ENCODE data around the gene ADK. TPM values are rescaled to one million over a fixed set of nuclear protein-coding genes. Genes with fewer than 3 reads are reported as not detected.

ADK gene
- total RNA-seq (2014; rRNA removed; shearing (Covaris generic)), result 20.2 and 26.4 TPM in 2 replicates
- 31.1 and 39.0 TPM in 2 replicates for total RNA-seq (2022)
- Bru-seq, nascent RNA, result percentile 80 among the genes with signal in this experiment
- percentile 71 among the genes with signal in this experiment for BruChase-seq, experiment 1, labeled RNA remaining after a 6-hour chase
- BruChase-seq, experiment 2, labeled RNA remaining after a 2-hour chase, result percentile 68 among the genes with signal in this experiment
- long read RNA-seq, transcript ADK-201 (11 exons, 1,169 nt), result minor isoform, 21 of 85 reads
- long read RNA-seq, transcript ADK-202 (11 exons, 2,083 nt), result major isoform, 34 of 85 reads
- long read RNA-seq, partial matches to known transcripts, result 7 of 85 reads
- long read RNA-seq, other reads (novel, unspliced or antisense), result 22 of 85 reads

DNA sequence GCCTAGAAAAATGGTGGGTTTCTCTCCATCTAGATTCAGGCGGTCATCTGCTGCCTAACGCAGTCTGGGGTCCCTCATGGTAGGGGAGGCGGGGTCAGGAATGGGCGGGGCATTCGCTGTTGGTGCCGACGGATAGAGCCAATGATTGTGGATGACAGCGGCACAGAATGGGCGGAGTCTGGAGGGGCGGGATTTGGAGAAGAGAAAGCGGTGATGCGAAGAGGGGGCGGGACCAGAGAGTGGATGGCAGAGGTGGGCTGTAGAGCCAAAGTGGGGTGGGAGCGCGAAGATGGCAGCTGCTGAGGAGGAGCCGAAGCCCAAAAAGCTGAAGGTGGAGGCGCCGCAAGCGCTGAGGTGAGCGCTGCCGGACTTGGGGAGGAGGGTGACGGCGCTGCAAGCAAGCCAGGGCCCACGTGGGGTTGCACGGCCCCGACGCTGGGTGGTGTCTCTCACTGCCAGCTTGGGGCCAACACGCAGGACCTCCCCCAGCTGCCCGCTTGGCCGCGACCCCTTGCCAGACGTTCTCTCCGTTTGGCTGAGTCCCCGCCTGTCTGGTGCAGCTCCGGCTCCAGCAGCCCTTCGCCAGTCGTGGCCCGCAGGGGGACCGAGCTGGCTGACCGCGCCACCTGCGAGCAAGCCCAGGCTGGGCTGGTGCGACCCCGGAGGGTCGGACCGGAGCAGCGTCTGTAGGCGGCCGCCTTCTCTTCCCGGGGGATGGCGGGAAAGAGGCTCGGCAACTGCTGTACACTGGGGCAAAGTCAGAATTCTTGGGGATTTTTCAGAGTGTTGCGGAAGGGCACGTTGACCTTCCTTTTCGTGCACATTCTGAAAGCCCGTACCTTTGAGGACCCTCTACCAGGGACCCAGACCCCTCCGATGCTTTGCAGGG is at the start of gene ADK:
Gene ADK, plus strand, starts transcription at position 232 of the 889 bp plus-strand sequence. Its CDS starts 58 bp downstream, at position 290.
- H3K4me2 ChIP-seq (ENCODE audit: low read length), result peak within 1 kb of the TSS; percentile 99
- H3K27ac ChIP-seq (ENCODE audit: low read depth, low read length, poor library complexity, severe bottlenecking), result peak within 1 kb of the TSS; percentile 75
- peak within 1 kb of the TSS; percentile 96 for H3K4me3 ChIP-seq (ENCODE audit: low read depth, low read length, poor library complexity, severe bottlenecking)
- H3K4me1 ChIP-seq (ENCODE audit: insufficient read depth, low read length, poor library complexity, severe bottlenecking), result peaks cover 26% of the 10 kb centered on the region
- H2AFZ ChIP-seq (ENCODE audit: low read length), result peak within 1 kb of the TSS; percentile 70
- peaks cover 18% of the 10 kb centered on the region for H3K36me3 ChIP-seq (ENCODE audit: insufficient read depth, low read length)
- H3K9me3 ChIP-seq (ENCODE audit: low read length), result no peaks in the 10 kb centered on the region
- H4K20me1 ChIP-seq (ENCODE audit: insufficient read depth, low read length), result no peaks in the 10 kb centered on the region
- POLR2A ChIA-PET, result interaction anchor here (0.8 to 2.2 kb wide), 9 partner anchors 12 to 272 kb away, joined by 3 to 13 read pairs (median 3); no protein-coding TSS in a partner anchor
- intact Hi-C loops (cut with micrococcal nuclease; ENCODE audit: unreplicated experiment), result loop anchor here (1.0 to 5.0 kb wide), 4 partner anchors 15 to 139 kb away; no protein-coding TSS in a partner anchor
- peak; percentile 98 for DNase-seq (ENCODE audit: low spot score)
- no TSS peak for BruUV-seq (replicated peaks)
- peaks cover 64% of the 10 kb centered on the region for H3K79me2 ChIP-seq (ENCODE audit: insufficient read depth, low read depth, low read length)
- TF ChIP-seq CTCF (conservative IDR thresholded peaks at IDR 0.05; ENCODE audit: low read length), result peak; percentile 61
- no peak for TF ChIP-seq EZH2phosphoT487 (IDR thresholded peaks at IDR 0.05; ENCODE audit: borderline replicate concordance, low read depth, low read length)
- no peaks in the 10 kb centered on the region for H3K9me2 ChIP-seq (ENCODE audit: insufficient read depth, low read length)
- CTCF ChIA-PET (ENCODE audit: unreplicated experiment), result interaction anchor here (1.5 kb wide), 1 partner anchor 16 kb away, joined by 3 read pairs; no protein-coding TSS in a partner anchor

GRCh38 chr10:74103560-74104258 is 47.3 kb upstream of the ADK start:
- no peaks in the 10 kb centered on the region for H3K9me3 ChIP-seq (ENCODE audit: low read length)
- peak; percentile 58 for DNase-seq (ENCODE audit: low spot score)
- H3K4me3 ChIP-seq (ENCODE audit: low read depth, low read length, poor library complexity, severe bottlenecking), result no peak overlapping the region
- intact Hi-C loops (cut with micrococcal nuclease; ENCODE audit: unreplicated experiment), result loop anchor here (1.0 kb wide), 1 partner anchor 217 kb away; no protein-coding TSS in a partner anchor
- 0 out of 2 replicates have a peak, but pooled peaks cover 3% of the 10 kb centered on the region for H4K20me1 ChIP-seq (ENCODE audit: insufficient read depth, low read length)
- TF ChIP-seq CTCF (conservative IDR thresholded peaks at IDR 0.05; ENCODE audit: low read length), result peak; percentile 86
- TF ChIP-seq EZH2phosphoT487 (IDR thresholded peaks at IDR 0.05; ENCODE audit: borderline replicate concordance, low read depth, low read length), result no peak
- peaks cover 83% of the 10 kb centered on the region for H3K36me3 ChIP-seq (ENCODE audit: insufficient read depth, low read length)
- no peaks in the 10 kb centered on the region for H3K79me2 ChIP-seq (ENCODE audit: insufficient read depth, low read depth, low read length)
- POLR2A ChIA-PET, result interaction anchor here (0.6 to 1.4 kb wide), 6 partner anchors 9 to 221 kb away, joined by 3 to 4 read pairs (median 3); no protein-coding TSS in a partner anchor
- no peak overlapping the region for H3K27ac ChIP-seq (ENCODE audit: low read depth, low read length, poor library complexity, severe bottlenecking)
- no peak overlapping the region for H2AFZ ChIP-seq (ENCODE audit: low read length)
- no peaks in the 10 kb centered on the region for H3K9me2 ChIP-seq (ENCODE audit: insufficient read depth, low read length)
- CTCF ChIA-PET (ENCODE audit: unreplicated experiment), result interaction anchor here (0.9 to 1.2 kb wide), 2 partner anchors 210 to 217 kb away, joined by 3 to 4 read pairs; no protein-coding TSS in a partner anchor
- no peak overlapping the region for H3K4me2 ChIP-seq (ENCODE audit: low read length)
- no peaks in the 10 kb centered on the region for H3K4me1 ChIP-seq (ENCODE audit: insufficient read depth, low read length, poor library complexity, severe bottlenecking)
- BruUV-seq (replicated peaks), result no TSS peak

Data from OCI-LY7 (cell line).